Adrenal gland (tissue), 5 donors: ENCODE measurements around the gene CDK1.

ENCODE experiments used
- CTCF ChIP-seq, 6 experiments: fragments of 450-650 bp in 4 of 6; fragments of 200-600 bp in 2 of 6; sonication (generic) in 1 of 6; IDR thresholded peaks; 1 replicate in 5 of 6; 2 replicates in 1 of 6; pipeline versions ENCODE4 v1.5.1 to v1.8.0; 2016 to 2021; ENCODE audit warnings: antibody characterized with exemption in 6 of 6, mild to moderate bottlenecking in 2 of 6, moderate library complexity in 1 of 6
- POLR2A ChIP-seq, 2 donors: fragments of 450-650 bp; IDR thresholded peaks; one replicate each; pipeline ENCODE4 v1.6.1; 2017; ENCODE audit warnings: antibody characterized with exemption in 2 of 2, mild to moderate bottlenecking in 2 of 2, moderate library complexity in 1 of 2
- donor health status: DM: no; HTN: no; CAD: no.

- no peak for TF ChIP-seq CTCF (IDR thresholded peaks at IDR 0.05)
- TF ChIP-seq POLR2A (IDR thresholded peaks at IDR 0.05), result no peak
Measured at GRCh38 chr10:60753152-60753551, 25.1 kb upstream of the CDK1 start.
